ENCODE results near the gene ZFP90.

The ZFP90 gene

DNA sequence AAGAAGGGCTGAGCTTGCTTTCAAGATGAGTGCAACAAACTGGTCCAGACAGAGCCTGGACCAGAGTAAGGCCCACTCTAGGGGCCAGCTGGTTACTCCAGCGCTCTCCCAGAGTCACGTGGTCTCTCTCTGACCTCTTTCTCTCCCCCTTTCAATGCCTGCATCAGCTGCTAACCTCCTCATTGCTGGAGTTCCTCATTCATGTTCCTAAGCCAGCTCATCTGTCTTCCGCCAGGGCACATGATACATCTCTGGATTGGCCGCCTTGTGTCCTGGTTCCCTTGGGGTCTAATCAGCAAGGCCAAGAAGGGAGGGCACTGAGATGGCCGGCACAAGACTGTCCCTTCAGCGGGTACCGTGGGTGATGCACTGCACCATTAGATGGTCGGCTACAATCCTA lies 26.9 kb upstream of the ZFP90 start:
- no peak overlapping the region for H3K4me3 ChIP-seq (ENCODE audit: low read depth, low read length)
- TF ChIP-seq MYC (IDR thresholded peaks at IDR 0.05; ENCODE audit: low read depth, low read length) (no peak), MAX (IDR thresholded peaks at IDR 0.05; ENCODE audit: low read depth, low read length) (peak; percentile 83), POLR2A (IDR thresholded peaks at IDR 0.05; ENCODE audit: extremely low read depth, insufficient read length) (no peak)
- peak; percentile 58 for DNase-seq (ENCODE audit: low read depth)

DNA sequence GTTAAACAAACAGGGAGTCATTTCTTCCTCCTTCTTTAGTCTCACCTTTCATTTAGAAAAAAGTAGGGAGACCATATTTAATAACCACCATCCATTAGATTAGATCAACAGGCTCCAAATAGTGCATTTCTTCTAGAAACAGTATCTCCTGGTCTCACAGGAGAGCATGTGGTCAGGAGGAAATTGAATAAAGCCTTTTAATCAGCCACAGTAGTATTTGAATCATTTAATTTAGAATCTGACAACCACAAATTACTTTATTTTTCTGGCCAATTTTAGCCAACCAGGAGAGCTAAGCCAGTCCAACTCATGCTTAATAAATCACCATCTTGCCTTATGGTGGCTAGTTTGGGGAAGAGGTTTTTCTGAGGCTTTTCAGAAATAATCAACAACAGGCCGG lies 26.3 kb upstream of the ZFP90 start:
- no peak for DNase-seq (ENCODE audit: low read depth)
- TF ChIP-seq MYC (IDR thresholded peaks at IDR 0.05; ENCODE audit: low read depth, low read length) (no peak), MAX (IDR thresholded peaks at IDR 0.05; ENCODE audit: low read depth, low read length) (no peak), POLR2A (IDR thresholded peaks at IDR 0.05; ENCODE audit: extremely low read depth, insufficient read length) (no peak), CTCF (IDR thresholded peaks at IDR 0.05; ENCODE audit: low read depth, low read length) (no peak)

DNA sequence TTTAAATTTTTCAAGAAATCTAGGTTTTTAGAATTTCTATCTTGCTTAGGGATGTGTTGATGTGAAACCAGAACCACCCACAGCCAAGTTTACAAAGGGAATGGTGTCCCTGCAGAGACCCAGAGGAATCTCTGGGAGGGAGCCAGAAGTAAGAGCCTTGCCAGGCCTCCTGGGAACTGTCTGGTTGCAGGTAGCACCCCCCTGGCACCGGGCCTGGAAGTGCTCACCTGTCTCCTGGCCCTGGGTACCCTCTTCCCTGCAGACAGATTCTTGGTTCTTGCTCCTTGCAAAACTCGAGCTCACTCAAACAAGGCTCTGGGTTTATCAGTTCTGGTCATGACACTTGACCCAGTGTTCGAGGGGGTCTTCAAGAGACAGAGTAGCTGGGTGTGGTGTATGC lies 24.6 kb upstream of the ZFP90 start:
- TF ChIP-seq MYC (IDR thresholded peaks at IDR 0.05; ENCODE audit: low read depth, low read length) (no peak), CTCF (IDR thresholded peaks at IDR 0.05; ENCODE audit: low read depth, low read length) (no peak), MAX (IDR thresholded peaks at IDR 0.05; ENCODE audit: low read depth, low read length) (no peak), POLR2A (IDR thresholded peaks at IDR 0.05; ENCODE audit: extremely low read depth, insufficient read length) (no peak)
- no peak for DNase-seq (ENCODE audit: low read depth)
- H3K4me3 ChIP-seq (ENCODE audit: low read depth, low read length) = no peak overlapping the region

More for the DNA sequence above, 26.3 kb upstream of the ZFP90 start:
- no peak overlapping the region for H3K4me3 ChIP-seq (ENCODE audit: low read depth, low read length)

GRCh38 chr16:68517606-68518166 lies 21.4 kb upstream of the ZFP90 start:
- peak; percentile 63 for DNase-seq (ENCODE audit: low read depth)
- no peak for TF ChIP-seq CTCF (IDR thresholded peaks at IDR 0.05; ENCODE audit: low read depth, low read length)
- no peak for TF ChIP-seq MAX (IDR thresholded peaks at IDR 0.05; ENCODE audit: low read depth, low read length)
- TF ChIP-seq MYC (IDR thresholded peaks at IDR 0.05; ENCODE audit: low read depth, low read length) = no peak
- TF ChIP-seq POLR2A (IDR thresholded peaks at IDR 0.05; ENCODE audit: extremely low read depth, insufficient read length) = no peak

GRCh38 chr16:68519225-68519745 lies 19.8 kb upstream of the ZFP90 start:
- TF ChIP-seq MAX (IDR thresholded peaks at IDR 0.05; ENCODE audit: low read depth, low read length) (no peak), CTCF (IDR thresholded peaks at IDR 0.05; ENCODE audit: low read depth, low read length) (no peak), MYC (IDR thresholded peaks at IDR 0.05; ENCODE audit: low read depth, low read length) (no peak), POLR2A (IDR thresholded peaks at IDR 0.05; ENCODE audit: extremely low read depth, insufficient read length) (no peak)
- DNase-seq (ENCODE audit: low read depth) = no peak
- H3K4me3 ChIP-seq (ENCODE audit: low read depth, low read length) = no peak overlapping the region

More at GRCh38 chr16:68517606-68518166, 21.4 kb upstream of the ZFP90 start:
- no peak overlapping the region for H3K4me3 ChIP-seq (ENCODE audit: low read depth, low read length)

GRCh38 chr16:68520649-68521086 lies 18.4 kb upstream of the ZFP90 start:
- peak; percentile 87 for DNase-seq (ENCODE audit: low read depth)
- no peak overlapping the region for H3K4me3 ChIP-seq (ENCODE audit: low read depth, low read length)
- TF ChIP-seq CTCF (IDR thresholded peaks at IDR 0.05; ENCODE audit: low read depth, low read length) = peak; percentile 94
- no peak for TF ChIP-seq MAX (IDR thresholded peaks at IDR 0.05; ENCODE audit: low read depth, low read length)
- no peak for TF ChIP-seq POLR2A (IDR thresholded peaks at IDR 0.05; ENCODE audit: extremely low read depth, insufficient read length)
- no peak; the same call in 1 of the 2 replicates for TF ChIP-seq MYC (IDR thresholded peaks at IDR 0.05; ENCODE audit: low read depth, low read length)
